K562 (cell line): ENCODE measurements around the gene DUSP23. TPM values are rescaled to one million over a fixed set of nuclear protein-coding genes. Genes with fewer than 3 reads are reported as not detected.

Experiments
- ATAC-seq: fragments of 200-7000 bp; cut with Tn5 transposase; 3 replicates; pipeline ENCODE4 v1.9.1; 2020; ENCODE audit warnings: moderate library complexity
- Bru-seq: library from RNA; stranded (reverse); fragments of 400-500 nt; gene quantifications from one replicate; lab custom pipeline; 2021; lab: Mats Ljungman, UMichigan
- BruChase-seq, 2 experiments: library from RNA; stranded (reverse); fragments of 400-500 nt; gene quantifications; one replicate each; lab custom pipeline; 2021; lab: Mats Ljungman, UMichigan
- BruUV-seq: library from RNA; stranded (reverse); fragments of 400-500 nt; replicated peaks from 2 replicates; lab custom pipeline; 2021; lab: Mats Ljungman, UMichigan
- CTCF ChIA-PET: fragments of 300-600 bp; formaldehyde crosslinking; extraction: SDS; loops from one replicate; lab custom pipeline; 2021; ENCODE audit warnings: low intra/inter-chr PET ratio; lab: Yijun Ruan, JAX
- POLR2A ChIA-PET: fragments of 300-600, 350-650 bp; sonication (Branson Sonifier 250); formaldehyde crosslinking; extraction: SDS; loops from one replicate; lab custom pipeline; 2021; ENCODE audit warnings: antibody characterized with exemption, inconsistent platforms; lab: Yijun Ruan, JAX
- DNase-seq, 4 experiments: peaks; one replicate each; pipeline versions ENCODE4 v3.0.0 to v3.0.0-alpha.2; 2011 to 2018; ENCODE audit warnings: low spot score in 3 of 4, mixed read lengths in 3 of 4; ENCODE audit errors: extremely low read depth in 1 of 4
- FAIRE-seq: peaks from 2 replicates; lab custom pipeline; 2011; peaks lifted over from hg19 to GRCh38; lab: Jason Lieb, UNC
- H2AFZ ChIP-seq: 2 replicates; pipeline ENCODE4 v1.6.0; 2011; ENCODE audit warnings: low read depth, low read length, control low read depth, inconsistent platforms
- H3K27ac ChIP-seq: fragments of 200-600 bp; 3 replicates; pipeline ENCODE4 v1.8.0; 2011; ENCODE audit warnings: low read depth, mild to moderate bottlenecking, control low read depth, inconsistent platforms, low read length, moderate library complexity, mixed read lengths; ENCODE audit errors: extremely low read depth
- H3K27me3 ChIP-seq, 2 experiments: fragments of 300-600 bp in 1 of 2; 2 replicates in 1 of 2; 3 replicates in 1 of 2; pipeline versions ENCODE4 v1.6.0 to v1.8.0; 2011; ENCODE audit warnings: inconsistent platforms in 2 of 2, low read length in 2 of 2, mild to moderate bottlenecking in 1 of 2, mixed read lengths in 1 of 2, moderate library complexity in 1 of 2; ENCODE audit not compliant: control insufficient read depth in 2 of 2, insufficient read depth in 2 of 2
- H3K36me3 ChIP-seq: fragments of 300-600 bp; 3 replicates; pipeline ENCODE4 v1.8.0; 2011; ENCODE audit warnings: mild to moderate bottlenecking, low read length, inconsistent platforms; ENCODE audit not compliant: control insufficient read depth, insufficient read depth
- H3K4me1 ChIP-seq, 2 experiments: fragments of 200-600 bp in 1 of 2; replicated peaks in 1 of 2; 2 replicates in 1 of 2; 3 replicates in 1 of 2; pipeline versions ENCODE4 v1.5.1 to v1.8.0; 2011; ENCODE audit warnings: inconsistent platforms in 2 of 2, low read length in 2 of 2, mild to moderate bottlenecking in 1 of 2, mixed read lengths in 1 of 2, moderate library complexity in 1 of 2; ENCODE audit not compliant: control insufficient read depth in 2 of 2, insufficient read depth in 2 of 2
- H3K4me2 ChIP-seq: 2 replicates; pipeline ENCODE4 v1.6.1; 2011; ENCODE audit warnings: low read length, control low read depth, inconsistent platforms, mixed read lengths; ENCODE audit not compliant: insufficient read depth
- H3K4me3 ChIP-seq: fragments of 200-600 bp; sonication (generic), shearing (Covaris generic); 2 replicates; pipeline ENCODE4 v1.5.1; 2016; ENCODE audit warnings: control low read depth, inconsistent platforms
- H3K79me2 ChIP-seq: fragments of 200-600 bp; 3 replicates; pipeline ENCODE4 v1.8.0; 2011; ENCODE audit warnings: low read length, inconsistent platforms; ENCODE audit not compliant: control insufficient read depth, insufficient read depth
- H3K9ac ChIP-seq, 2 experiments: 2 replicates each; pipeline versions ENCODE4 v1.6.0 to v1.6.1; 2011; ENCODE audit warnings: low read depth in 2 of 2, low read length in 2 of 2, control low read depth in 1 of 2, inconsistent platforms in 1 of 2, mild to moderate bottlenecking in 1 of 2, mixed read lengths in 1 of 2; ENCODE audit not compliant: insufficient read depth in 1 of 2
- H3K9me1 ChIP-seq: one replicate; pipeline ENCODE4 v1.6.0; 2011; ENCODE audit warnings: inconsistent platforms, mild to moderate bottlenecking, low read length, moderate library complexity; ENCODE audit not compliant: control insufficient read depth, insufficient read depth
- H3K9me3 ChIP-seq: replicated peaks from 2 replicates; pipeline ENCODE4 v1.5.1; 2011; ENCODE audit warnings: low read depth, low read length, inconsistent platforms; ENCODE audit not compliant: control insufficient read depth, insufficient read depth
- H4K20me1 ChIP-seq: replicated peaks from 2 replicates; pipeline ENCODE4 v1.6.1; 2011; ENCODE audit warnings: low read length, inconsistent platforms, mixed read lengths; ENCODE audit not compliant: control insufficient read depth, insufficient read depth
- CHCHD3 ChIP-seq: fragments of 250-450 bp; sonication (Bioruptor Pico); IDR thresholded peaks from 2 replicates; pipeline ENCODE4 v2.1.2; 2022; ENCODE audit warnings: mild to moderate bottlenecking
- ERF ChIP-seq: fragments of 450-650 bp; formaldehyde crosslinking; IDR thresholded peaks from 2 replicates; pipeline ENCODE4 v1.4.0; 2020; ENCODE audit warnings: mild to moderate bottlenecking, mixed read lengths
- HDAC2 ChIP-seq: fragments of 450-650 bp; IDR thresholded peaks from 2 replicates; pipeline ENCODE4 v1.6.1; 2016; ENCODE audit warnings: mild to moderate bottlenecking
- HNRNPLL ChIP-seq: fragments of 200-400 bp; formaldehyde crosslinking; IDR thresholded peaks from 2 replicates; pipeline ENCODE4 v1.6.1; 2017; ENCODE audit warnings: low read length, low read depth, mild to moderate bottlenecking; ENCODE audit not compliant: poor library complexity, severe bottlenecking
- PRPF4 ChIP-seq: fragments of 200-400 bp; formaldehyde crosslinking; IDR thresholded peaks from one replicate; pipeline ENCODE4 v1.6.1; 2017; ENCODE audit warnings: low read length, low read depth, mild to moderate bottlenecking; ENCODE audit not compliant: insufficient read depth, poor library complexity, severe bottlenecking
- SNRNP70 ChIP-seq: fragments of 200-400 bp; formaldehyde crosslinking; optimal IDR thresholded peaks from 2 replicates; pipeline ENCODE3; 2017; ENCODE audit warnings: low read depth, low read length
- TRIM28 ChIP-seq: fragments of 450-650 bp; IDR thresholded peaks from 2 replicates; pipeline ENCODE4 v1.6.1; 2017
- WGBS: fragments of 100-300 bp; shearing (Covaris generic); methylation state at CpG from one replicate; pipeline ENCODE4 v1.1.6; 2016; ENCODE audit warnings: low coverage, mixed read lengths; ENCODE audit not compliant: insufficient coverage; ENCODE audit errors: missing lambda C conversion rate; 5-methylcytosine and 5-hydroxymethylcytosine counted together
- in situ Hi-C: fragments of 300-500 bp; cut with MboI; formaldehyde crosslinking; loops from 4 replicates; pipeline ENCODE4 v1.15.0; 2018; ENCODE audit warnings: inconsistent platforms, mixed read lengths
- intact Hi-C: fragments of 100-400 bp; cut with micrococcal nuclease; formaldehyde crosslinking; loops from 2 replicates; pipeline ENCODE4 v1.14.2; 2022
- long read RNA-seq, 3 experiments: library from polyadenylated mRNA in 2 of 3; library from RNA in 1 of 3; unstranded in 2 of 3; stranded (forward) in 1 of 3; transcript quantifications; one replicate each; pipeline ENCODE4 v2.0.0, GENCODE V29; 2019 to 2022
- polyA minus RNA-seq, 3 experiments: library from RNA; depleted of rRNA, polyadenylated mRNA; stranded (reverse); fragments of >200 nt; gene quantifications; 2 replicates each; pipeline ENCODE4 v1.2.3, GENCODE V29; 2011
- polyA plus RNA-seq, 8 experiments: library from polyadenylated mRNA; depleted of rRNA in 4 of 8; stranded (reverse) in 5 of 8; unstranded in 3 of 8; fragments of >200 nt; fragmentation: Nextera tagmentation in 2 of 8; fragmentation: Illumina TruSeq in 1 of 8; extraction: Ambion mirVana in 2 of 8; extraction: Trizol in 1 of 8; gene quantifications; 2 replicates each; pipeline versions ENCODE4 v1.2.1 to v1.2.3, GENCODE V29; 2011 to 2014; ENCODE audit warnings: inconsistent platforms in 1 of 8, missing spikeins in 1 of 8
- total RNA-seq, 7 experiments: library from RNA; depleted of rRNA in 6 of 7; stranded (reverse); fragments of >200 nt in 6 of 7; fragmentation: Illumina TruSeq in 2 of 7; extraction: Trizol in 2 of 7; gene quantifications; 2 replicates each; pipeline versions ENCODE4 v1.2.1 to v1.2.3, GENCODE V29; 2011 to 2021; ENCODE audit warnings: low replicate concordance in 1 of 7
- TF ChIP-seq, protein P1 (sequence below): fragments of 150-350 bp; conservative IDR thresholded peaks from 2 replicates; pipeline ENCODE4 v1.6.1; 2014; ENCODE audit warnings: low read length

Gene DUSP23
- total RNA-seq (2011; cell fraction: chromatin; rRNA removed; ENCODE audit: low replicate concordance), result 1.9 and 3.7 TPM in 2 replicates
- 5.5 and 6.1 TPM in 2 replicates for total RNA-seq (2011; cell fraction: nucleolus; rRNA removed)
- total RNA-seq (2011; cell fraction: nucleoplasm; rRNA removed), result 2.8 and 3.7 TPM in 2 replicates
- 31.8 and 49.6 TPM in 2 replicates for total RNA-seq (2014; rRNA removed)
- total RNA-seq (2014; rRNA removed; fragmentation: Illumina TruSeq; extraction: Trizol), result 13.2 and 13.7 TPM in 2 replicates
- total RNA-seq (2015; rRNA removed; fragmentation: Illumina TruSeq; extraction: Trizol), result 15.8 and 19.9 TPM in 2 replicates
- total RNA-seq (2021), result 27.7 and 31.6 TPM in 2 replicates
- polyA plus RNA-seq (2011; rRNA removed), result 11.2 and 12.9 TPM in 2 replicates
- polyA plus RNA-seq (2011; cell fraction: cytosol; rRNA removed), result 14.2 and 49.7 TPM in 2 replicates
- polyA plus RNA-seq (2011; cell fraction: nucleus; rRNA removed), result 4.7 and 9.0 TPM in 2 replicates
- 26.5 and 33.5 TPM in 2 replicates for polyA plus RNA-seq (2012)
- 8.7 and 12.9 TPM in 2 replicates for polyA plus RNA-seq (2014; fragmentation: Illumina TruSeq; extraction: Trizol)
- polyA plus RNA-seq (2014; fragmentation: Nextera tagmentation; extraction: Ambion mirVana), result 1 to 10 TPM; 1.0 to 3.0 TPM
- polyA plus RNA-seq (2014; rRNA removed), result 34.8 and 36.2 TPM in 2 replicates
- 1.9 and 2.4 TPM in 2 replicates for polyA minus RNA-seq (2011; rRNA and poly(A)+ RNA removed)
- polyA minus RNA-seq (2011; cell fraction: cytosol; rRNA and poly(A)+ RNA removed), result 2.6 and 4.5 TPM in 2 replicates
- 2.4 and 2.7 TPM in 2 replicates for polyA minus RNA-seq (2011; cell fraction: nucleus; rRNA and poly(A)+ RNA removed)
- Bru-seq, nascent RNA, result percentile 74 among the genes with signal in this experiment
- BruChase-seq, experiment 1, labeled RNA remaining after a 2-hour chase, result percentile 50 among the genes with signal in this experiment
- percentile 60 among the genes with signal in this experiment for BruChase-seq, experiment 2, labeled RNA remaining after a 6-hour chase
- long read RNA-seq, experiment 1, transcript DUSP23-202 (3 exons, 694 nt), result major isoform, 28 of 57 reads
- long read RNA-seq, experiment 1, transcript DUSP23-201 (2 exons, 756 nt), result minor isoform, 16 of 57 reads
- long read RNA-seq, experiment 1, partial matches to known transcripts, result 0 of 57 reads
- long read RNA-seq, experiment 1, other reads (novel, unspliced or antisense), result 12 of 57 reads
- long read RNA-seq, experiment 2, transcript DUSP23-201 (2 exons, 756 nt), result major isoform, 30 of 43 reads
- long read RNA-seq, experiment 2, transcript DUSP23-202 (3 exons, 694 nt), result minor isoform, 6 of 43 reads
- long read RNA-seq, experiment 2, partial matches to known transcripts, result 0 of 43 reads
- long read RNA-seq, experiment 2, other reads (novel, unspliced or antisense), result 6 of 43 reads
- long read RNA-seq, experiment 3, transcript DUSP23-201 (2 exons, 756 nt), result major isoform, 16 of 26 reads
- long read RNA-seq, experiment 3, transcript DUSP23-202 (3 exons, 694 nt), result minor isoform, 9 of 26 reads
- long read RNA-seq, experiment 3, partial matches to known transcripts, result 0 of 26 reads
- long read RNA-seq, experiment 3, other reads (novel, unspliced or antisense), result 0 of 26 reads

DNA sequence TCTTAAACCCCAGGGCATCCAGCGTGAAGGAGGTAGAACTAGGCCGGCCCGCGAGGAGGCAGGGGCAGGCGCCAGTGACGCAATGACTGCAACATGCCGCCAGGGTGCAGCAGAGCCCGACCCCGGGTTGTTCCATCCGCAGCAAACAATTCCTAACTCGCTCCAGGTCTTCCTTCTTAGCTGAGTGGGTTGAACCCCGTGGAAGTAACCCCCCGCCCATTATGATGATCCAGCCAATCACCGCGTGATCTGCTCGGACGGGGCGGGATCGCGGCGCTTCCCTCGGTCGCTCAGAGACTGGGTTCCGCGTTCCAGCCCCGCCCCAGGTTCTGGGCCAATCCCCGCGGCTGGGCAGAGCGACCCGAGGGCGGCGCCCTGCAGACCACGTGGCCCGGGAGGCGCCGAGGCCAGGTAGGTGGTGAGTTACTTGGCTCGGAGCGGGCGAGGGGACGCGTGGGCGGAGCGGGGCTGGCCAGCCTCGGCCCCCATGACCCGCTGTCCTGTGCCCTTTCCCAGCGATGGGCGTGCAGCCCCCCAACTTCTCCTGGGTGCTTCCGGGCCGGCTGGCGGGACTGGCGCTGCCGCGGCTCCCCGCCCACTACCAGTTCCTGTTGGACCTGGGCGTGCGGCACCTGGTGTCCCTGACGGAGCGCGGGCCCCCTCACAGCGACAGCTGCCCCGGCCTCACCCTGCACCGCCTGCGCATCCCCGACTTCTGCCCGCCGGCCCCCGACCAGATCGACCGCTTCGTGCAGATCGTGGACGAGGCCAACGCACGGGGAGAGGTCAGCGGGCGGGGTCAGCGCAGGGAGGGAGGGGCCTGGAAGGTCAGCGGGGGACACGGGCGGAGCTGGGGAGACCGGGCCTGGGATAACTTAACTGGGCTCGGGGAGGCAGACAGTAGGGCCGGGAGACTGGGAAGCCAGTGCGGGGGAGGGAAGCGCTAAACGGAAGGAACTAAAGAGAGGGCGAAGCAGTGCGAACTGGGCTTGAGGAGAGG lies at the start of gene DUSP23:
Gene DUSP23 (plus strand): TSS at position 380 of the 1,000 bp plus-strand sequence. CDS start 139 bp downstream, at position 519.
- Histone ChIP-seq H3K9me3 (no peaks in the 10 kb centered on the region), H3K9ac (peak within 1 kb of the TSS; percentile 46 to 90), H3K27ac (peak within 1 kb of the TSS; percentile 58), H3K4me3 (peak within 1 kb of the TSS; percentile 46), H3K79me2 (no peaks in the 10 kb centered on the region; the same call in 2 of the 3 replicates), H3K4me1 (peaks cover 0 to 17% of the 10 kb centered on the region in 2 experiments; a peak in 3 of 5 replicates), H4K20me1 (no peaks in the 10 kb centered on the region; the same call in 1 of the 2 replicates), H3K27me3 (peaks cover 0 to 3% of the 10 kb centered on the region in 2 experiments; a peak in 1 of 5 replicates), H3K36me3 (no peaks in the 10 kb centered on the region), H3K9me1 (no peaks in the 10 kb centered on the region), H2AFZ (peak within 1 kb of the TSS; percentile 91), H3K4me2 (peak within 1 kb of the TSS; percentile 80)
- ChIA-PET CTCF (interaction anchor here (1.0 to 2.1 kb wide), 6 partner anchors 10 to 225 kb away, joined by 4 to 12 read pairs (median 6); partner anchors contain the start of gene IGSF9), POLR2A (interaction anchor here (0.6 to 1.0 kb wide), 7 partner anchors 14 to 983 kb away, joined by 3 to 4 read pairs (median 3); no protein-coding TSS in a partner anchor)
- whole genome bisulfite sequencing, result under 1% methylated on average over 66 of the region's 88 CpGs
- in situ Hi-C loops, result no loop called here
- ATAC-seq, result peak; percentile 100
- peak; percentile 95 to 99 (median 98) for DNase-seq
- no TSS peak for BruUV-seq
- FAIRE-seq, result peak; percentile 99
- intact Hi-C loops, result loop anchor here (5.0 kb wide), 4 partner anchors 36 to 226 kb away; partner anchors contain the start of gene IGSF9
- TF ChIP-seq HDAC2, result no peak
- peak; percentile 92 for TF ChIP-seq ERF
- no peak for TF ChIP-seq CHCHD3
- TF ChIP-seq SNRNP70, result no peak
- no peak for TF ChIP-seq HNRNPLL
- TF ChIP-seq PRPF4, result no peak
- TF ChIP-seq, protein P1, sequence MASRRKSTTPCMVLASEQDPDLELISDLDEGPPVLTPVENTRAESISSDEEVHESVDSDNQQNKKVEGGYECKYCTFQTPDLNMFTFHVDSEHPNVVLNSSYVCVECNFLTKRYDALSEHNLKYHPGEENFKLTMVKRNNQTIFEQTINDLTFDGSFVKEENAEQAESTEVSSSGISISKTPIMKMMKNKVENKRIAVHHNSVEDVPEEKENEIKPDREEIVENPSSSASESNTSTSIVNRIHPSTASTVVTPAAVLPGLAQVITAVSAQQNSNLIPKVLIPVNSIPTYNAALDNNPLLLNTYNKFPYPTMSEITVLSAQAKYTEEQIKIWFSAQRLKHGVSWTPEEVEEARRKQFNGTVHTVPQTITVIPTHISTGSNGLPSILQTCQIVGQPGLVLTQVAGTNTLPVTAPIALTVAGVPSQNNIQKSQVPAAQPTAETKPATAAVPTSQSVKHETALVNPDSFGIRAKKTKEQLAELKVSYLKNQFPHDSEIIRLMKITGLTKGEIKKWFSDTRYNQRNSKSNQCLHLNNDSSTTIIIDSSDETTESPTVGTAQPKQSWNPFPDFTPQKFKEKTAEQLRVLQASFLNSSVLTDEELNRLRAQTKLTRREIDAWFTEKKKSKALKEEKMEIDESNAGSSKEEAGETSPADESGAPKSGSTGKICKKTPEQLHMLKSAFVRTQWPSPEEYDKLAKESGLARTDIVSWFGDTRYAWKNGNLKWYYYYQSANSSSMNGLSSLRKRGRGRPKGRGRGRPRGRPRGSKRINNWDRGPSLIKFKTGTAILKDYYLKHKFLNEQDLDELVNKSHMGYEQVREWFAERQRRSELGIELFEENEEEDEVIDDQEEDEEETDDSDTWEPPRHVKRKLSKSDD, result no peak
- TF ChIP-seq TRIM28, result no peak
